Suprapubic skin (tissue), 4 donors: Measurements from ENCODE around the gene BOD1L2.

Experiments
- EP300 ChIP-seq: sonication (generic); formaldehyde crosslinking; IDR thresholded peaks from one replicate; pipeline ENCODE4 v1.6.1; 2017; ENCODE audit warnings: antibody characterized with exemption
- POLR2A ChIP-seq, 2 donors: fragments of 450-650 bp; IDR thresholded peaks; one replicate each; pipeline ENCODE4 v1.6.1; 2017; ENCODE audit warnings: antibody characterized with exemption in 2 of 2, mild to moderate bottlenecking in 2 of 2, moderate library complexity in 2 of 2
- POLR2AphosphoS5 ChIP-seq, 3 donors: sonication (generic); formaldehyde crosslinking; IDR thresholded peaks; one replicate each; pipeline ENCODE4 v1.6.1; 2017; ENCODE audit warnings: antibody characterized with exemption in 3 of 3
- TF ChIP-seq, protein P1 (sequence below), 2 donors: fragments of 200-600 bp in 1 of 2; fragments of 450-650 bp in 1 of 2; sonication (generic) in 1 of 2; IDR thresholded peaks; one replicate each; pipeline ENCODE4 v1.5.1; 2016 to 2019; ENCODE audit warnings: antibody characterized with exemption in 2 of 2, mild to moderate bottlenecking in 1 of 2, moderate library complexity in 1 of 2

DNA sequence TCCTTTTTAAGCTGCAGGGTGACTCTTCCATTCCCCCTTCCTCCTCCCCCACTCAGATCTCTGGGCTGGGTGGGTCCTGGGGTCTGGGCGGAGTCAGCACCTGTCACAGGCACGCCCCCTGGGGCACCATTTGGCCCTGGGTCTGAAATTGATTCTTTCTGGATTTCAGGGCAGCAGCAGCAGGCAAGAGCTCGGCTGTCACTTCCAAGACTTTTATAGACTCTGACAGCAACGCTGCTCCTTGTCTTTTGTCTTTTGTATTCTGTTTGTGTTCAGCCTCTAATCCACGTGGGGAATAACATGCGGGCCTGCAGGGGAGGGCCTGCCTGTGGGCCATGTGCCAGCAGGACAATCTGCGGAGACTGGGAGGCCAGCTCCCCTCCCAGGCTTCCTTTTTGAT lies 3.9 kb downstream of the BOD1L2 start:
- TF ChIP-seq POLR2A (IDR thresholded peaks at IDR 0.05) (no peak), EP300 (no peak), POLR2AphosphoS5 (IDR thresholded peaks at IDR 0.05) (no peak)
- TF ChIP-seq, protein P1, sequence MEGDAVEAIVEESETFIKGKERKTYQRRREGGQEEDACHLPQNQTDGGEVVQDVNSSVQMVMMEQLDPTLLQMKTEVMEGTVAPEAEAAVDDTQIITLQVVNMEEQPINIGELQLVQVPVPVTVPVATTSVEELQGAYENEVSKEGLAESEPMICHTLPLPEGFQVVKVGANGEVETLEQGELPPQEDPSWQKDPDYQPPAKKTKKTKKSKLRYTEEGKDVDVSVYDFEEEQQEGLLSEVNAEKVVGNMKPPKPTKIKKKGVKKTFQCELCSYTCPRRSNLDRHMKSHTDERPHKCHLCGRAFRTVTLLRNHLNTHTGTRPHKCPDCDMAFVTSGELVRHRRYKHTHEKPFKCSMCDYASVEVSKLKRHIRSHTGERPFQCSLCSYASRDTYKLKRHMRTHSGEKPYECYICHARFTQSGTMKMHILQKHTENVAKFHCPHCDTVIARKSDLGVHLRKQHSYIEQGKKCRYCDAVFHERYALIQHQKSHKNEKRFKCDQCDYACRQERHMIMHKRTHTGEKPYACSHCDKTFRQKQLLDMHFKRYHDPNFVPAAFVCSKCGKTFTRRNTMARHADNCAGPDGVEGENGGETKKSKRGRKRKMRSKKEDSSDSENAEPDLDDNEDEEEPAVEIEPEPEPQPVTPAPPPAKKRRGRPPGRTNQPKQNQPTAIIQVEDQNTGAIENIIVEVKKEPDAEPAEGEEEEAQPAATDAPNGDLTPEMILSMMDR (IDR thresholded peaks at IDR 0.05), result no peak
